Stimulated activated CD4-positive, alpha-beta T cell treated with anti-CD3 and anti-CD28 coated beads, Interleukin-4, amount 100 ng/mL, for 1 hour (primary cell): ENCODE measurements around the gene EIF4ENIF1.
A peak's percentile ranks its signal among the peaks of the same experiment; 100 is the strongest.
"Not testable (repeated sequence)": the region's sequence is repeated elsewhere in the genome, so short reads cannot be mapped to it uniquely, and the experiment has no call there.

Source experiments
- DNase-seq: peaks from one replicate; pipeline ENCODE4 v3.0.0-alpha.2; 2020

Gene EIF4ENIF1

DNA sequence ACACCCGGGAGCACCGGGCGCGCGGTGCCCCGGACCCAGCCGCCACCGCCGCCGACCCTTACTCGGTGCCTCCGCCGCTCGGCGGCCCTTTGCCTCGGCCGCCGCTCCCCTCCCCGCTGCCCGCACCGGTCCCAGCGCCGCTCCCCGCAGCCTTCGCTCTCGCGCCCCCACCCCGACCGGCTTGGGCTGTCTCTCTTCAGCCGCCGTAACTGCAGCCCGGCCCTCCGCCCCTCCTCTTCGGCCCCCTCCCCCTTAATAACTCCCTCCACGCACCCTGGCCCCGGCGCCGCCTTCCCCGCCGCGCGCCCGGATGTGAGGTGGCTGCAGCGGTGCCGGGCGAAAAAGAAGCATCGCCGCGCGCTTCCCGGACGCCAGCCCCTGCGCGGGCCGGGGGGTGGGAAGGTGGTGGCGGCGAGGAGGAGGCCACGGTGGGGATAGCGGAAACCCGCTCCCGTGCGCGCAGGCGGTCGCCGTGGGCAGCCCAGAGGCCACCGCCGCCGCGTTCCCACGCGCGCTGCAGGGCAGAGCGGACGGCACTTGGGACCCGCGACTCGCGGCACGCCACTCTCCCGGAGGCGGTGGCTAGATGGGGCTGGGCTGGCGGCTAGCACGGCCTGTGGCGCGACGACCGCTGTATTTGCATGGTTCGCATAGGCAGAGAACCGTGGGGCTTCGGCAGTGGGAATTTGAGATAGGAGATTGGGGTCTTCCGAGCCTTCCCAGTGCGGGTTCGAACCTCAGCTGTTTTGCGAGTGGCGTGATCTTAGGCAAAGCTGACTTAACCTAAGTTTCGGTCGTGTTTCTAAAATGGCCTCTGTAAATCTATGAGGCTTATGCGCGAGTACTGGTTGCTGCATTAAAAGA is at the start of gene EIF4ENIF1:
Gene EIF4ENIF1, minus strand, starts transcription at position 211 of the 864 bp plus-strand sequence. CDS start 1,124 bp downstream, outside the sequence.
- peak; percentile 86 for DNase-seq

DNA sequence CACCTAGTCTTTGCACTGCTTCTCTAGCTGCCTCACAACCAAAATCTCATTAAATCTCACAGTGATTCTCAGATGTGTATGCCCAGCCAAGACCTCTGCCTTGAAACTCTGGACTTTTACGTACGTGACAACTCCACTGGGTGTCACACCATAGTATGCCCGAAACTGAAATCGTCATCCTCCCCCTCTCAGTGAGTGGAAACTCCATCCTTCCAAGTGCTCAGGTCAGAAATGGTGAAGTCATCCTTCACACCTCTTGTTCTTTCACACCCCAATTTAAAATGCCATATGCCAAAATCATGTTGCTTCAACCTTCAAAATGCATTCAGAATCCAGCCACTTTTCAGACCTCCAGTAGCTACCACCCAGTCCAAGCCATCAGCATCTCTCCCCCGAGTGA is 49.2 kb upstream of the EIF4ENIF1 start:
- no peak for DNase-seq

GRCh38 chr22:31537019-31537535 is 47.4 kb upstream of the EIF4ENIF1 start:
- peak; percentile 15 for DNase-seq

DNA sequence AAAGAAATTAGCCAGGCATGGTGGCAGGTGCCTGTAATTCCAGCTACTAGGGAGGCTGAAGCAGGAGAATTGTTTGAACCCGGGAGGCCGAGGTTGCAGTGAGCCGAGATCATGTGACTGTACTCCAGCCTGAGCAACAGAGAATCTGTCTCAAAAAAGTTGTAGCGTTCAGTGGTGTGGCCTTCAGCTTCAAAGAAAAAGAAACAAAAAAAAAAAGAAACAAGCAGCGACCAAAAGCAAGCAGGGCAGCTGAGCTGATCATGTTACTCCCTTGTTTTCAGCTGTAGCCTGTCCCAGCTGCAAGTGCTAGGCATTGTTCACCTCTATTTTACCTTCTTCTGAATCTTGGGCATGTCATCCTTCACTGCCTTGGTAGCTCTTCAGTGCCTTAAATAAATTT is 43.7 kb upstream of the EIF4ENIF1 start:
- DNase-seq, result no peak

GRCh38 chr22:31532060-31532459 is 42.4 kb upstream of the EIF4ENIF1 start:
- DNase-seq, result no peak

- DNase-seq, result no peak
Observed at GRCh38 chr22:31530823-31531195, 41.2 kb upstream of the EIF4ENIF1 start.

DNA sequence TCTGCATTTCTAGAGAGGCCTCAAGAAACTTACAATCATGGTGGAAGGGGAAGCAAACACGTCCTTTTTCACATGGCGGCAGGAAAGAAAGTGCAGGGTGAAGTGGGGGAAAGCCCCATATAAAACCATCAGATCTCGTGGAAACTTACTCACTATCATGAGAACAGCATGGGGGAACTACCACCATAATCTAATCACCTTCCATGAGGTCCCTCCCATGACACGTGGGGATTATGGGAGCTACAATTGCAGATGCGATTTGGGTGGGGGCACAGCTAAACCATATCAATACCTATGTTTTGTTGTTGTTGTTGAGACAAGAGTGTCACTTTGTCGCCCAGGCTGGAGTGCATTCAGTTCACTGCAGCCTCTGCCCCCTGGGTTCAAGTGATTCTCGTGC is 36.6 kb upstream of the EIF4ENIF1 start:
- peak; percentile 33 for DNase-seq

- not testable (repeated sequence) for DNase-seq
Observed at GRCh38 chr22:31524132-31524531, 34.5 kb upstream of the EIF4ENIF1 start.

- no peak for DNase-seq
Observed at GRCh38 chr22:31520051-31520450, 30.4 kb upstream of the EIF4ENIF1 start.

- DNase-seq, result no peak
Observed at GRCh38 chr22:31509061-31509762, 19.6 kb upstream of the EIF4ENIF1 start.

DNA sequence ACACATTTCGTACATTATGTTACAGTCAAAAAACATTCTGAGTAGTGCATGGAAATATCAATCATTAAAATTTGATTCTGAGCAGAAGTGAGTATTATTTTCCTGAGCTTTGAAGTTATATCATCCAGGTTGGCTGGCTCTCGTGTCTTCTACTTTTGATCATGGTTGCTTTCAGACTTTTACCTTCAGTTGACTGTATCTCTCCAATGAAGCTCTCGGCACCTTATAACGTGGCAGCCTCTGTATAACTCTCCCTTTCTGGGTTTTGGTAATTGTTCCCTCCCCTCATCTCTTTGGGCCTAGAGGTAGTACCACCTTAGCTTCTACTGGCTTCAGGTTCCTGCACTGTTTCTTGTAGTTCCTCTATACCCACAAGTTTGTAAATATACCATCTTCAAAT is 18.9 kb upstream of the EIF4ENIF1 start:
- DNase-seq, result no peak

GRCh38 chr22:31507517-31507916 is 17.9 kb upstream of the EIF4ENIF1 start:
- DNase-seq, result not testable (repeated sequence)

GRCh38 chr22:31504282-31504681 is 14.6 kb upstream of the EIF4ENIF1 start:
- DNase-seq, result no peak

- no peak for DNase-seq
Observed at GRCh38 chr22:31503211-31503964, 13.7 kb upstream of the EIF4ENIF1 start.

- no peak for DNase-seq
Observed at GRCh38 chr22:31501738-31502137, 12.1 kb upstream of the EIF4ENIF1 start.

DNA sequence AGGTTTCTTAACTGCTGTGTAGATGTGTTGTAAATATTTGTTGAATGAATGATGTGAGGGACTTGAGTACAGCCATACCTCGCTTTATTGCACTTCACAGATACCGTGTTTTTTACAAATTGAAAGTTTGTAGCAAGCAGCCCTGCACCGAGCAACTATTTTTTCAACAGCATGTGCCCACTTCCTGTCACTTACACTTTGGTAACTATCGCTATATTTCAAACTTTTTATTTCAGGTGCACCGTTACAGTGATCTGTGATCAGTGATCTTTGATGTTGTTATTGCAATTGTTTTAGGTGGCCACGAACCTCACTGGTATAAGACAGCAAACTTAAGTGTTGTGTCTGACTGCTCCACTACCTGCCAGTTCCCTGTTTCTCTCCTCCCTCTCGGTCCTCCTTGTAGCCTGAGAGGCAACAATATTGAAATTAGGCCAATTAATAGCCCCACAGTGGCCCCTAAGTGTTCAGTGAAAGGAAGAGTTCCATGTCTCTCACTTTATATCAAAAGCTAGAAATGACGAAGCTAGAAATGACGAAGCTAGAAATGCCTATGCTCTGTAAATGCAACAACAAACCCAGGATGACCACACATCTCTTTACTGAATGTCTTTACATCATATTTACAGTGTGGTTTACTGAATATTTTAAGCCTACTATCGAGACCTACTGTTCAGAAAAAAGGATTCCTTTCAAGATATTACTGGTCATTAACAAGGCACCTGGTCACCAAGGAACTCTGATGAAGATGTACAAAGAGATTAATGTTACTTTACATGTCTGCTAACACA is 7.7 kb upstream of the EIF4ENIF1 start:
- DNase-seq, result no peak

- peak; percentile 44 for DNase-seq
Observed at GRCh38 chr22:31496735-31497146, 7.1 kb upstream of the EIF4ENIF1 start.

- peak; percentile 96 for DNase-seq
Observed at GRCh38 chr22:31496007-31496734, 6.5 kb upstream of the EIF4ENIF1 start, which contains the start of gene SFI1. TSS of gene SFI1 (plus strand) at chr22:31496536. CDS start at chr22:31508285, 11,749 bp downstream.

DNA sequence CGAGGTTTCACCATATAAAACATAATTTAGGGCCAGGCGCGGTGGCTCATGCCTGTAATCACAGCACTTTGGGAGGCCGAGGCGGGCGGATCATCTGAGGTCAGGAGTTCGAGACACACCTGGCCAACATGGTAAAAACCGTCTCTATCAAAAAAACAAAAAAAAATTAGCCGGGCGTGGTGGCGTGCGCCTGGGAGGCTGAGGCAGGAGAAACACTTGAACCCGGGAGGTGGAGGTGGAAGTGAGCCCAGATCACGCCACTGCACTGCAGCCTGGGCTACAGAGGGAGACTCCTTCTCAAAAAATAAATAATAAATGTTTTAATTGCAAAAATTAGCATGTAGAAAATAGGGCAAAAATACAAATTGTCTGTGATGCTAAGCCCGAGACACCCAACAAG is 5.7 kb upstream of the EIF4ENIF1 start:
- DNase-seq, result no peak

DNA sequence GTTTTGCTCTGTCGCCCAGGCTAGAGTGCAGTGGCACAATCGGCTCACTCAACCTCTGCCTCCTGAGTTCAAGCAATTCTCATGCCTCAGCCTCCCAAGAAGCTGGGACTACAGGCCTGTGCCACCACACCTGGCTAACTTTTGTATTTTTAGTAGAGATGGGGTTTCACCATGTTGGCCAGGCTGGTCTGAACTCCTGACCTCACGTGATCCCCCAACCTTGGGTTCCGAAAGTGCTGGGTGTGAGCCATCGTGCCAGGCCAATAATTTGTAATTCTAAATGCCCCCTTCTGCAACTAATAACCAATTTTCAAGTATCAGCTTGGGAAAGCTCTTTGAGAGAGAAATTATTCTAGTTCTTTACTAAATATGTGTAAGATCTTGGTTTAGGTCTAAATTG is 3.7 kb upstream of the EIF4ENIF1 start:
- not testable (repeated sequence) for DNase-seq

- DNase-seq, result no peak
Observed at GRCh38 chr22:31492151-31492550, 2.5 kb upstream of the EIF4ENIF1 start.
